Measurements from ENCODE around the gene CRIM1. TPM values are rescaled to one million over a fixed set of nuclear protein-coding genes. Genes with fewer than 3 reads are reported as not detected.

The CRIM1 gene
- total RNA-seq, 1 donor from 2014 or later, result 60.4 TPM

GRCh38 chr2:36410681-36411080, 55.1 kb downstream of the CRIM1 start:
- intact Hi-C loops (cut with DNase I), result no loop called here
- no peak for DNase-seq (ENCODE audit: extremely low spot score in 2 of 2)
- Histone ChIP-seq H3K9me3 (no peaks in the 10 kb centered on the region), H3K27ac (no peak overlapping the region), H3K27me3 (no peaks in the 10 kb centered on the region), H3K4me1 (peaks cover 55% of the 10 kb centered on the region), H3K36me3 (no peaks in the 10 kb centered on the region), H3K4me3 (no peak overlapping the region)
- TF ChIP-seq POLR2AphosphoS5 (IDR thresholded peaks at IDR 0.05; ENCODE audit: insufficient read depth in 1 of 2, low read depth in 1 of 2) (no peak), POLR2A (IDR thresholded peaks at IDR 0.05) (no peak), CTCF (IDR thresholded peaks at IDR 0.05) (no peak)

- TF ChIP-seq POLR2A (IDR thresholded peaks at IDR 0.05), result no peak
- no peak for TF ChIP-seq CTCF (IDR thresholded peaks at IDR 0.05)
- no peak for TF ChIP-seq POLR2AphosphoS5 (IDR thresholded peaks at IDR 0.05; ENCODE audit: insufficient read depth in 1 of 2, low read depth in 1 of 2)
- DNase-seq (ENCODE audit: extremely low spot score in 2 of 2), result no peak
- H3K4me3 ChIP-seq, result no peak overlapping the region
- peak overlapping the region; percentile 15 for H3K27ac ChIP-seq
- no peaks in the 10 kb centered on the region for H3K9me3 ChIP-seq
- H3K27me3 ChIP-seq, result no peaks in the 10 kb centered on the region
- no peaks in the 10 kb centered on the region for H3K36me3 ChIP-seq
- intact Hi-C loops (cut with DNase I), result no loop called here
- H3K4me1 ChIP-seq, result peaks cover 68% of the 10 kb centered on the region
Observed at GRCh38 chr2:36411962-36412444, 56.4 kb downstream of the CRIM1 start.

GRCh38 chr2:36413218-36413617, 57.6 kb downstream of the CRIM1 start:
- DNase-seq (ENCODE audit: extremely low spot score in 2 of 2), result no peak
- Histone ChIP-seq H3K4me1 (peaks cover 63% of the 10 kb centered on the region), H3K4me3 (no peak overlapping the region), H3K27ac (no peak overlapping the region), H3K36me3 (no peaks in the 10 kb centered on the region), H3K27me3 (no peaks in the 10 kb centered on the region), H3K9me3 (no peaks in the 10 kb centered on the region)
- TF ChIP-seq POLR2AphosphoS5 (IDR thresholded peaks at IDR 0.05; ENCODE audit: insufficient read depth in 1 of 2, low read depth in 1 of 2), result peak in 1 of 2 donors; percentile 64
- TF ChIP-seq CTCF (IDR thresholded peaks at IDR 0.05), result no peak
- TF ChIP-seq POLR2A (IDR thresholded peaks at IDR 0.05), result no peak
- intact Hi-C loops (cut with DNase I), result no loop called here

- no peak for DNase-seq (ENCODE audit: extremely low spot score in 2 of 2)
- TF ChIP-seq POLR2A (IDR thresholded peaks at IDR 0.05) (no peak), CTCF (IDR thresholded peaks at IDR 0.05) (no peak), POLR2AphosphoS5 (IDR thresholded peaks at IDR 0.05; ENCODE audit: insufficient read depth in 1 of 2, low read depth in 1 of 2) (no peak)
- Histone ChIP-seq H3K4me3 (no peak overlapping the region), H3K27ac (no peak overlapping the region), H3K36me3 (no peaks in the 10 kb centered on the region), H3K4me1 (peaks cover 61% of the 10 kb centered on the region), H3K27me3 (no peaks in the 10 kb centered on the region), H3K9me3 (no peaks in the 10 kb centered on the region)
- intact Hi-C loops (cut with DNase I), result no loop called here
Observed at GRCh38 chr2:36414307-36414706, 58.7 kb downstream of the CRIM1 start.

GRCh38 chr2:36415381-36416022, 59.9 kb downstream of the CRIM1 start:
- Histone ChIP-seq H3K4me3 (no peak overlapping the region), H3K4me1 (peaks cover 58% of the 10 kb centered on the region), H3K27me3 (no peaks in the 10 kb centered on the region), H3K27ac (no peak overlapping the region), H3K36me3 (no peaks in the 10 kb centered on the region), H3K9me3 (no peaks in the 10 kb centered on the region)
- TF ChIP-seq POLR2A (IDR thresholded peaks at IDR 0.05), result no peak
- no peak for TF ChIP-seq POLR2AphosphoS5 (IDR thresholded peaks at IDR 0.05; ENCODE audit: insufficient read depth in 1 of 2, low read depth in 1 of 2)
- no peak for TF ChIP-seq CTCF (IDR thresholded peaks at IDR 0.05)
- intact Hi-C loops (cut with DNase I), result no loop called here
- no peak for DNase-seq (ENCODE audit: extremely low spot score in 2 of 2)

Data from vagina (tissue), 2 donors.